Thoracic aorta (tissue), 2 donors: ENCODE results near the gene PTGER4. TPM values are rescaled to one million over a fixed set of nuclear protein-coding genes. Genes with fewer than 3 reads are reported as not detected.
"Not testable (repeated sequence)": the region's sequence is repeated elsewhere in the genome, so short reads cannot be mapped to it uniquely, and the experiment has no call there.

ENCODE experiments used
- ATAC-seq: fragments of 150-250 bp; one replicate; pipeline ENCODE4 v1.8.0; 2017; ENCODE audit warnings: low read depth; ENCODE audit not compliant: insufficient number of reproducible peaks, low FRiP score
- DNase-seq: peaks from one replicate; pipeline ENCODE4 v3.0.0-alpha.2; 2020; ENCODE audit warnings: low spot score
- H3K27ac ChIP-seq, 2 donors: fragments of 200-600 bp; sonication (generic); 1 replicate in 1 of 2; 2 replicates in 1 of 2; pipeline ENCODE4 v1.5.1; 2016; ENCODE audit warnings: mild to moderate bottlenecking in 2 of 2, moderate library complexity in 2 of 2
- H3K27me3 ChIP-seq: fragments of 200-600 bp; sonication (generic); replicated peaks from 2 replicates; pipeline ENCODE4 v1.6.0; 2016; ENCODE audit warnings: mild to moderate bottlenecking; ENCODE audit not compliant: insufficient read depth
- H3K36me3 ChIP-seq: fragments of 200-600 bp; sonication (generic); one replicate; pipeline ENCODE4 v1.5.1; 2016
- H3K4me1 ChIP-seq, 2 donors: fragments of 200-600 bp; sonication (generic); 1 replicate in 1 of 2; 2 replicates in 1 of 2; pipeline versions ENCODE4 v1.5.1 to v1.6.0; 2016; ENCODE audit warnings: low read depth in 2 of 2, mild to moderate bottlenecking in 1 of 2; ENCODE audit not compliant: control insufficient read depth in 1 of 2
- H3K4me3 ChIP-seq: fragments of 200-600 bp; sonication (generic); 2 replicates; pipeline ENCODE4 v1.5.1; 2016; ENCODE audit warnings: mild to moderate bottlenecking
- H3K9me3 ChIP-seq: fragments of 200-600 bp; sonication (generic); 2 replicates; pipeline ENCODE4 v1.5.1; 2016
- total RNA-seq, 2 donors: library from RNA; depleted of rRNA; stranded (reverse); fragments of >200 nt; gene quantifications; one replicate each; pipeline versions ENCODE4 v1.1.0 to v1.2.3, GENCODE V29; 2016
- TF ChIP-seq, protein P1 (sequence below): fragments of 200-600 bp; sonication (generic); IDR thresholded peaks from one replicate; pipeline ENCODE4 v1.5.1; 2019; ENCODE audit warnings: antibody characterized with exemption

The PTGER4 gene
- total RNA-seq, 2 donors from 2014 or later, result 13.8 to 45.9 TPM

DNA sequence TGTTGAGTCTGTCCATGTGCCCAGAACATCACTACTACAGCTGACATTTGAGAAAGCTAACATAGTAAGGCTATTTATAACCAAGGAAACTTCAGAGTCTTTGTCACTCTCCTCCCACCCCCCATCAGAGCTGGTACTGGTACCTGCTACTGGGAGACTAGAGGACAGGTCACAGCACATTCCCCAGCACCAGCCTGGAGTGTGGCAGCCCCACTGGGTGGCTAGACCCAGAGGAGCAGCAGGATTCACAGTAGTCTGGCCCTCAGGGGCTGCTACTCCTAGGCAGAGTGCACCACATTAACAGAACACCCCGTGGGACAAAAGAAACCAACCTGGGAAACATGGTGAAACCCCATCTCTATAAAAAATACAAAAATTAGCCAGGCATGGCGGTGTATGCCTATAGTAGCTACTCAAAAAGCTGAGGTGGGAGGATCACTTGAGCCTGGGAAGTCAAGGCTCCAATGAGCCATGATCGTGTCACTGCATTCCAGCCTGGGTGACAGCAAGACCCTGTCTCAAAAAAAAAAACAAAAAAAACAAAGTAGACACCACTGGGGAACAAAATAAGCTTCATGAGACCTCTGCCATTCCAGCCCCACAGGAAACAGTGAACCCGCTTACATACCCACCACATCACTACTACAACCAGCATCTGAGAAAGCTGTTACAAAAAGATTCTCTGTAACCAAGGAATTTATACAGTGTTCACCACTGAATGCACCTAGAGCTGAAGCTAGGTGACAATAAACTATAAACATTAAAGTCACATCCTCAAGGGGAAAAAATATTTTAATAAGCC is 26.3 kb upstream of the PTGER4 start:
- Histone ChIP-seq H3K4me1 (no peaks in the 10 kb centered on the region), H3K27me3 (no peaks in the 10 kb centered on the region), H3K36me3 (no peaks in the 10 kb centered on the region), H3K4me3 (no peak overlapping the region), H3K9me3 (no peaks in the 10 kb centered on the region), H3K27ac (no peak overlapping the region)
- TF ChIP-seq, protein P1, sequence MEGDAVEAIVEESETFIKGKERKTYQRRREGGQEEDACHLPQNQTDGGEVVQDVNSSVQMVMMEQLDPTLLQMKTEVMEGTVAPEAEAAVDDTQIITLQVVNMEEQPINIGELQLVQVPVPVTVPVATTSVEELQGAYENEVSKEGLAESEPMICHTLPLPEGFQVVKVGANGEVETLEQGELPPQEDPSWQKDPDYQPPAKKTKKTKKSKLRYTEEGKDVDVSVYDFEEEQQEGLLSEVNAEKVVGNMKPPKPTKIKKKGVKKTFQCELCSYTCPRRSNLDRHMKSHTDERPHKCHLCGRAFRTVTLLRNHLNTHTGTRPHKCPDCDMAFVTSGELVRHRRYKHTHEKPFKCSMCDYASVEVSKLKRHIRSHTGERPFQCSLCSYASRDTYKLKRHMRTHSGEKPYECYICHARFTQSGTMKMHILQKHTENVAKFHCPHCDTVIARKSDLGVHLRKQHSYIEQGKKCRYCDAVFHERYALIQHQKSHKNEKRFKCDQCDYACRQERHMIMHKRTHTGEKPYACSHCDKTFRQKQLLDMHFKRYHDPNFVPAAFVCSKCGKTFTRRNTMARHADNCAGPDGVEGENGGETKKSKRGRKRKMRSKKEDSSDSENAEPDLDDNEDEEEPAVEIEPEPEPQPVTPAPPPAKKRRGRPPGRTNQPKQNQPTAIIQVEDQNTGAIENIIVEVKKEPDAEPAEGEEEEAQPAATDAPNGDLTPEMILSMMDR, result no peak
- ATAC-seq (no peak), DNase-seq (no peak)

DNA sequence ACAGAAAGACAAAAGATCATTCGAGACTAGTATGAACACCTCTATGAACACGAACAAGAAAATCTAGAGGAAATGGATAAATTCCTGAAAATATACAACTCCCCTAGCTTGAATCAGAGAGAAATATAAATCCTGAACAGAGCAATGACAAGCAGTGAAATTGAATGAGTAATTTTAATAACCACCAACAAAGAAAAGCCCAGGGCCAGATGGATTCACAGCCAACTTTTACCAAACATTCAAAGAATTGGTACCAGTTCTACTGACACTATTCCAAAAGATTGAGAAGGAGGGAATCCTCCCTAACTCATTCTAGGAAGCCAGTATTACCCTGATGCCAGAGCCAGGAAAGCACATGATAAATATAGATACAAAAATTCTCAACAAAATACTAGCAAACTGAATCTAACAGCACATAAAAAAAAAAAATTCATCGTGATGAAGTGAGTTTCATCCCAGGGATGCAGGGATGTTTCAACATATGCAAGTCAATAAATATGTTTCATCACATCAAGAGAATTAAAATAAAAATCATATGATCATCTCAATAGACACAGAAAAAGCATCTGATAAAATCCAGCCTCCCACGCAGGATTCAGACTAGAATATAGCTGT is 25.2 kb upstream of the PTGER4 start:
- Histone ChIP-seq H3K27me3 (no peaks in the 10 kb centered on the region), H3K27ac (no peak overlapping the region), H3K9me3 (no peaks in the 10 kb centered on the region), H3K36me3 (no peaks in the 10 kb centered on the region), H3K4me1 (no peaks in the 10 kb centered on the region), H3K4me3 (no peak overlapping the region)
- DNase-seq, result no peak
- ATAC-seq, result no peak
- TF ChIP-seq, protein P1, result no peak

DNA sequence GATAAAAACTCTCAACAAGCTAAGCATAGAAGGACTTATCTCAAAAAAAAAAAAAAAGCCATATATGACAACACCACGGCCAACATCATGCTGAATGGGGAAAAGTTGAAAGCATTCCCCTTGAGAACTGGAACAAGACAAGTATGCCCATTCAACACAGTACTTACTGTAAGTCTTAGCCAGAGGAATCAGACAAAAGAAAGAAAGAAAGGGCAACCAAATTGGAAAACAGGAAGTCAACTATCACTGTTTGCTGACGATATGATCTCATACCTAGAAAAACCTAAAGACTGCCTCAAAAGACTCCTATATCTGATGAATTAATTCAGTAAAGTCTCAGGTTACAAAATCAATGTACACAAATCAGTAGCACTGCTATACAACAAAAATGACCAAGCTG is 24.6 kb upstream of the PTGER4 start:
- Histone ChIP-seq H3K27ac (no peak overlapping the region), H3K9me3 (no peaks in the 10 kb centered on the region), H3K4me3 (no peak overlapping the region), H3K4me1 (no peaks in the 10 kb centered on the region), H3K27me3 (no peaks in the 10 kb centered on the region), H3K36me3 (no peaks in the 10 kb centered on the region)
- ATAC-seq (no peak), DNase-seq (no peak)
- TF ChIP-seq, protein P1, result no peak

DNA sequence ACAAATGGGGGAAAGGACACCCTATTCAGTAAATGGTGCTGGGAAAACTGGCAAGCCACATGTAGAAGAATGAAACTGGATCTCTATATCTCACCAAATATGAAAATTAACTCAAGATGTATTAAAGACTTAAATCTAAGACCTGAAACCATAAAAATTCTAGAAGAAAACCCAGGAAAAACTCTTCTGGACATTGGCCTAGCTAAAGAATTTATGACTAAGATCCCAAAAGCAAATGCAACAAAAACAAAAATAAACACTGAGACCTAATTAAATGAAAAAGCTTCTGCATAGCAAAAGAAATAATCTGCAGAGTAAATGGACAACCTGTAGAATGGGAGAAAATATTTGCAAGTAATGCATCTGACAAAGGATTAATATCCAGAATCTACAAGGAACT is 23.6 kb upstream of the PTGER4 start:
- H3K4me3 ChIP-seq, H3K36me3 ChIP-seq, DNase-seq, H3K9me3 ChIP-seq, H3K4me1 ChIP-seq, H3K27me3 ChIP-seq, H3K27ac ChIP-seq, ATAC-seq: not testable (repeated sequence)

DNA sequence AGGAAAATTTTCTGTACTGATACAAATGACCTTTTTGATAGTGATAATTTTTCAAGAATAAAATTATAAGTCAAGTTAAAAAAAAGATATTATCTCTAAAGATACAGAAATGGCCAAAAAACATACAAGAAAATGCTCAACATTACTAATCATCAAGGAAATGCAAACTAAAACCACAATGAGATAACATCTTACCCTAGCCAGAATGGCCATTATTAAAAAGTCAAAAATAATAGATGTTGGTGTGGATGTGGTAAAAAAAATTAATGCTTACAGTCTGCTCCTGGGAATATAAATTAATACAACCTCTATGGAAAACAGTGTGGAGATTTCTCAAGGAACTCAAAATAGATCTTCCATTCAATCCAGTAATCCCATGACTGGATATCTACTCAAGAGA is 22.9 kb upstream of the PTGER4 start:
- no peak overlapping the region for H3K4me3 ChIP-seq
- no peaks in the 10 kb centered on the region for H3K9me3 ChIP-seq
- DNase-seq (no peak), ATAC-seq (no peak)
- TF ChIP-seq, protein P1, result no peak
- H3K36me3 ChIP-seq, result no peaks in the 10 kb centered on the region
- no peaks in the 10 kb centered on the region for H3K27me3 ChIP-seq
- no peak overlapping the region for H3K27ac ChIP-seq
- H3K4me1 ChIP-seq, result no peaks in the 10 kb centered on the region
